ENCODE data around the gene BRIP1.

Gene BRIP1

DNA sequence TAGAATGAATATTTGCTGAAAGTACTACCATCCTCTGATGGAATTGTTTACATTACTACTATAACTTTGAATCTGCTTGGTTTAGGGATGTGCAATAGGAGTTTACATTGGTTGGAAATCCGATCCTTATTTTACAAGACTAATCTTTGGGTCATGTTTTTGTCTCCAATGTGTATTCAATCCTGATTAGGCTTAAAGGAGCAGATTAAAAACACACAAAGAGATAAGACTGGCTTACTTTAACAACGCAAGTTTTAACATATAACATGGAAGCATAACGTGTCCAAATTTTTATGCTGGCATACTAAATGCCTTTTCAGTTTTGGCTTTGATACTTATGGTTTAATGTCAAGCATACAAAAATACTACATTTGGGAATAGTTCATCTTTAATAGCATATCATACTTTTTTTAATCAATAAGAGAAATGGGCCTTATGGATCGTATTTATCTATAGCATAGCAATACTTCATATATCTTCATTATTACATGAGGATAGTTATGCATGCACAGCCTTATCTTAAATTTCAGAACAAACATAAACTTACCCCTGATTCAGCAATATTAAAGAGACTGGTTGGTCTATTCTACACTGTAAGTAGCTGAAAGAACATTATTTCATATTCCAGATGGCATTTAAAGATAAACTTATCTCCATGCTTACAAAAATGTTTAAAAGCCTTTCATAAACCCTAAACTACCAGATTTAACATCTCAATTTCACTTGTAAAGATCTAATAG, 202.4 kb downstream of the BRIP1 start:
- TF ChIP-seq POLR2A (IDR thresholded peaks at IDR 0.05; ENCODE audit: low read depth, low read length), result no peak
- TF ChIP-seq TAF1 (IDR thresholded peaks at IDR 0.05; ENCODE audit: borderline replicate concordance, low read depth, low read length), result no peak
- TF ChIP-seq POLR2AphosphoS5 (IDR thresholded peaks at IDR 0.05; ENCODE audit: low read depth, low read length), result no peak
- no peak for FAIRE-seq

DNA sequence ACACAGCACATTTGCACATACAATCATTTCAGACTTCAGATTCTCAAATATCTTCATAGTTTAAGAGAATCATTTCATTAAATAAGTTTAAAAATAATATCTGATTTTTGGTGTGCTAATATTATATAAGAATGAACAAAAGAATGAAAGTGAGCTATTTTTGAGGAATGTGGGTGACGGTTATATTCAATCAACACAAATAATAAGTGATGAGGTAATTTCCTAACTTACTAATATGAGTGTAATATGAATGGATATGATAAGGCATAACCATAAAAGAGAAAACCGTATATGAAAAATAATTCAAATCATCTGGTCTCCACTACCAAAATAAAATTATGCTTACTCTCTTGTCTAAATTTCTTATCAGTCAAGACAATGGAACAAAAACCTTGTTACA, 203.9 kb downstream of the BRIP1 start:
- DNase-seq (ENCODE audit: insufficient read length) (no peak), FAIRE-seq (no peak)
- TF ChIP-seq TAF1 (IDR thresholded peaks at IDR 0.05; ENCODE audit: borderline replicate concordance, low read depth, low read length), result no peak
- no peak for TF ChIP-seq POLR2AphosphoS5 (IDR thresholded peaks at IDR 0.05; ENCODE audit: low read depth, low read length)
- no peak for TF ChIP-seq POLR2A (IDR thresholded peaks at IDR 0.05; ENCODE audit: low read depth, low read length)

More for the DNA sequence above, 202.4 kb downstream of the BRIP1 start:
- no peak for DNase-seq (ENCODE audit: insufficient read length)

DNA sequence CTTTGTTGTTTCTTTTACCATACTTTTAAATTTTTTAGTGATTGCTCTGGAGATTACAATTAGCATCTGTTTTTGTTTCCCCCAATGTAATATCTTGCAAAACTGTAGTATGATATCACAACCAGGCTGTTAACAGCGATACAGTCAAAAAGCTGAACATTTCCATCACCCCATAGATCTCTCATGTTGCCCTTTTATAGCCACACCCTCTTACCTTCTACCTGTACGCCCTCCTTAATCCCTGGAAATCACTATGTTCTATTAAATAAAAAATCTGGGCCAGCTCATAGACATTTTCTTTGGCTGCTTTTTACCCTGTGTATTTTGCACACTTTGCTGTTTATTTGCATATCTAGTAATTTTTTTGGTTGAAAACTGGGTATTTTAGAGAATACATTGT, 205.1 kb downstream of the BRIP1 start:
- DNase-seq (ENCODE audit: insufficient read length) (no peak), FAIRE-seq (no peak)
- TF ChIP-seq TAF1 (IDR thresholded peaks at IDR 0.05; ENCODE audit: borderline replicate concordance, low read depth, low read length), result no peak
- TF ChIP-seq POLR2AphosphoS5 (IDR thresholded peaks at IDR 0.05; ENCODE audit: low read depth, low read length), result no peak
- no peak for TF ChIP-seq POLR2A (IDR thresholded peaks at IDR 0.05; ENCODE audit: low read depth, low read length)

DNA sequence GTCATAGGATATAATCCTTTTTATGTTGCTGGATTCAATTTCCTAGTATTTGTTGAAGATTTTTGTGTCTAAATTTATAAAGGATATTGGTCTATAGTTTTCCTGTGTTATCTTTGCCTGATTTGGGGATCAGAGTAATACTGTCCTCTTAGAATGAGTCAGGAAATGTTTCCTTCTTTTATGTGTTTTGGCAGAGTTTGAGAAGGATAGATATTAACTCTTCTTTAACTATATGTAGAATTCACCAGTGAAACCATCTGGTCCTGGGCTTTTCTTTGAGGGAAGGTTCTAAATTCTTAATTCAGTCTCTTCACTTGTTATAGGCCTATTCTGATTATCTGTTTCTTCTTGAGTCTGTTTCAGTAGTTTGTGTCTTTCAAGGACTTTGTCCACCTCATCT, 206.0 kb downstream of the BRIP1 start:
- TF ChIP-seq POLR2AphosphoS5 (IDR thresholded peaks at IDR 0.05; ENCODE audit: low read depth, low read length), result no peak
- no peak for TF ChIP-seq TAF1 (IDR thresholded peaks at IDR 0.05; ENCODE audit: borderline replicate concordance, low read depth, low read length)
- TF ChIP-seq POLR2A (IDR thresholded peaks at IDR 0.05; ENCODE audit: low read depth, low read length), result no peak
- FAIRE-seq (no peak), DNase-seq (ENCODE audit: insufficient read length) (no peak)

DNA sequence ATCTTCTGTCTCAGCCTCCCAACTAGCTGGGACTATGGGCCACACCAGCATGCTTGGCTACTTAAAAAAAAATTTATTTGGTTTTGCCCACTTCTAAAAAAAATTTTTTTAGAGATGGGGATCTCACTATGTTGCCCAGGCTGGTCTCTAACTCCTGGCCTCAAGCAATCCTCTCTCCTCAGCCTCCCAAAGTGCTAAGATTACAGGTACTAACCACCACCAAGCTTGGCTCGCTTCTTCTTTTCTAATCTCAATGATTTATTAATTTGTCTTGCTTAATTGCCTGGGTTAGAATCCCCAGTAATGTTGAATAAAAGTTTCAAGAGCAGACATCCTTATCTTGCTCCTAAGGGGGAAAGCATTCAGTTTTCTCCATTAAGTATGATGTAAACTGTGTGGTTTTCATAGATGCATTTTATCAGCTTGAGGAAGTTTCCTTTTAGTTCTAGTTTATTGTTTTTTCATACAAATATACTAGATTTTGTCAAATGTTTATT, 206.6 kb downstream of the BRIP1 start:
- TF ChIP-seq POLR2A (IDR thresholded peaks at IDR 0.05; ENCODE audit: low read depth, low read length) (no peak), TAF1 (IDR thresholded peaks at IDR 0.05; ENCODE audit: borderline replicate concordance, low read depth, low read length) (no peak)
- FAIRE-seq (no peak), DNase-seq (ENCODE audit: insufficient read length) (no peak)

DNA sequence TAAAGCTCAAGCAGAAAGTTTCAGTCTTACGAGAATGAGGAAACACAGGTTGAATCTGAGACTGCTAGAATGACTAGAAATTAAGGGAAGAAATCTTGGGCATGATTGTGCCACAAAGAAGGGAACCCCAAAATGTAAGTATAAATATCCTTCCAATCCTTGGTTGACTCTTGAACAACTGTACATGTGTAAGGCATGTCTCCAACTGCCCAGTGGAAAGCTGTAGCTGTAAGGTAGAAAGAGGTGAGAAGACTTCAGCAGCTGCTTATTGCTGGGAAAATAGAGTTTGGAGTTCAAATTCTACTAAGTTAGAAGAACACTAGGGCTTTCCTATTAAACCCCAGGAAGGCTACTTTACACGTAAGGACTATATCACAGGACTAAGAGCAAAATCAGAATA, 212.6 kb downstream of the BRIP1 start:
- TF ChIP-seq POLR2AphosphoS5 (IDR thresholded peaks at IDR 0.05; ENCODE audit: low read depth, low read length), result no peak
- TF ChIP-seq TAF1 (IDR thresholded peaks at IDR 0.05; ENCODE audit: borderline replicate concordance, low read depth, low read length), result no peak
- TF ChIP-seq POLR2A (IDR thresholded peaks at IDR 0.05; ENCODE audit: low read depth, low read length), result no peak
- FAIRE-seq (no peak), DNase-seq (ENCODE audit: insufficient read length) (no peak)

DNA sequence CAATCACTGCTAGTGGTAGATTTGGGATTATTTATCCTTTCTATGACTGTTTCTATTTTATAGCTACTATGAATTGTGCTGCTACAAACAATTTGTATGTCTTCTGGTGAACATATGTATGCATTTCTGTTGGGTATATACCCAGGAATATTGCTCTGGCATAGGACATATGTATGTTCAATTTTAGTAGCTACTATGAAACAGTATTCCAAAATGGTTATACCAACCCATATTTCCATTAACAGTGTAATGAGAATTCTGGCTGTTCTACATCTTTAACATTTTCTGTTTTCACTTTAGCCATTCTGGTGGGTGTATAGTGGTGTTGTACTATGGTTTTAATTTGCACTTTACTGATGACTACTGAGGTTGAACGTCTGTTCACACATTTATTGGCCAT, 214.7 kb downstream of the BRIP1 start:
- FAIRE-seq (no peak), DNase-seq (ENCODE audit: insufficient read length) (no peak)
- TF ChIP-seq POLR2AphosphoS5 (IDR thresholded peaks at IDR 0.05; ENCODE audit: low read depth, low read length) (no peak), TAF1 (IDR thresholded peaks at IDR 0.05; ENCODE audit: borderline replicate concordance, low read depth, low read length) (no peak), POLR2A (IDR thresholded peaks at IDR 0.05; ENCODE audit: low read depth, low read length) (no peak)

DNA sequence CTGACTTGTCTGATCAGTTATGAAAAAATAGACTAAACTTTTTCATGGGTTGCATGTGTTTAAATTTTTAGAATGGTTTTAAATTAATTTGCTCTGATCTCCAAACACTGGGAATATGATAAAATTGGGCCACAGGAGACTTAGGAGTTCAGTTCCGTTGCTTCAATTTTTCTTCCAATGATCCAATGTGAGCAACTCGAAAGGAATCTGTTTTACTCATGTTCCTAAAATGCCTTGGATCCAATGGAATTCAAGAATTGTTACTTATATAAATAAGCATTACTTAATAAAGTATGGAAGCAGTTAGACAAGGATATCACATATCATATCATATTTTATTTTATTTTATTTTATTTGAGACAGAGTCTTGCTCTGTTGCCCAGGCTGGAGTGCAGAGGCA, 216.3 kb downstream of the BRIP1 start:
- FAIRE-seq, result no peak
- DNase-seq (ENCODE audit: insufficient read length), result no peak
- TF ChIP-seq POLR2A (IDR thresholded peaks at IDR 0.05; ENCODE audit: low read depth, low read length) (no peak), TAF1 (IDR thresholded peaks at IDR 0.05; ENCODE audit: borderline replicate concordance, low read depth, low read length) (no peak), POLR2AphosphoS5 (IDR thresholded peaks at IDR 0.05; ENCODE audit: low read depth, low read length) (no peak)

DNA sequence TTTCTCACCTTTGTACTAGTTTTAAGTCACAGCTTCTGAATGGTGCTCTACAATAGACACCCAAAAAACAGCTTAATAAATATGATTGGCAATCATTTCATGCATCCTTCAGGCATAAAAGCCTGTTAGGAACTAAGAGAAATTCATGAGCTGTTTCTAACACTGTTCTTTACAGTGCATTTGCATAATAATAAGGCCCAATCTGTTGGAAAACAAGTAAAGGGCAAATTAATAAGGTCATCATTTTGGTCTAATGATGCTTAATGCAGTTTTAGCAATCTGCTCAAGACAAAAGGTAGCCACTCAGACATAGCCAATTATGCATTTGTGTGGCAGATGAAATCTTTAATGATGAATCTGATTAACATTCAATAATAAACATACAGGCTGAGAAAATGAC, 216.8 kb downstream of the BRIP1 start:
- FAIRE-seq (no peak), DNase-seq (ENCODE audit: insufficient read length) (no peak)
- TF ChIP-seq TAF1 (IDR thresholded peaks at IDR 0.05; ENCODE audit: borderline replicate concordance, low read depth, low read length) (no peak), POLR2A (IDR thresholded peaks at IDR 0.05; ENCODE audit: low read depth, low read length) (no peak), POLR2AphosphoS5 (IDR thresholded peaks at IDR 0.05; ENCODE audit: low read depth, low read length) (no peak)

DNA sequence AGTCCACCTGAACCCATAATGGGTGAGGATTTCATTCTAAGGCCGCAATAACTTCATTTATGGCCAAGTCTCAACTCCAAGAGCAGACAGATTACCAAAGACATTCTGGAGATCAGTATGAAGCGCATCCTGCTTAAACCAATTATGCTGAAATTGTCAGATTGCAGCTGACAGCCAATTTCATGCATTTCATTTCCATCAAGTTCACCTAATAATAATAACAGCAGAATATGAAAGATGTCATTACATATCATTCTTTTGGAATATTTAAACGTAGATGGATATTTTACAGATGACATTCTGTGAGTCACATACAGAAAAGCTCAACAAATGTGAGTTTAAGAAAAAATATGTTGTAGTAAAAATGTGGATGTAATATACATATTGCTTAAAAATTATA, 217.4 kb downstream of the BRIP1 start:
- TF ChIP-seq POLR2A (IDR thresholded peaks at IDR 0.05; ENCODE audit: low read depth, low read length) (no peak), POLR2AphosphoS5 (IDR thresholded peaks at IDR 0.05; ENCODE audit: low read depth, low read length) (no peak), TAF1 (IDR thresholded peaks at IDR 0.05; ENCODE audit: borderline replicate concordance, low read depth, low read length) (no peak)
- DNase-seq (ENCODE audit: insufficient read length) (no peak), FAIRE-seq (no peak)

DNA sequence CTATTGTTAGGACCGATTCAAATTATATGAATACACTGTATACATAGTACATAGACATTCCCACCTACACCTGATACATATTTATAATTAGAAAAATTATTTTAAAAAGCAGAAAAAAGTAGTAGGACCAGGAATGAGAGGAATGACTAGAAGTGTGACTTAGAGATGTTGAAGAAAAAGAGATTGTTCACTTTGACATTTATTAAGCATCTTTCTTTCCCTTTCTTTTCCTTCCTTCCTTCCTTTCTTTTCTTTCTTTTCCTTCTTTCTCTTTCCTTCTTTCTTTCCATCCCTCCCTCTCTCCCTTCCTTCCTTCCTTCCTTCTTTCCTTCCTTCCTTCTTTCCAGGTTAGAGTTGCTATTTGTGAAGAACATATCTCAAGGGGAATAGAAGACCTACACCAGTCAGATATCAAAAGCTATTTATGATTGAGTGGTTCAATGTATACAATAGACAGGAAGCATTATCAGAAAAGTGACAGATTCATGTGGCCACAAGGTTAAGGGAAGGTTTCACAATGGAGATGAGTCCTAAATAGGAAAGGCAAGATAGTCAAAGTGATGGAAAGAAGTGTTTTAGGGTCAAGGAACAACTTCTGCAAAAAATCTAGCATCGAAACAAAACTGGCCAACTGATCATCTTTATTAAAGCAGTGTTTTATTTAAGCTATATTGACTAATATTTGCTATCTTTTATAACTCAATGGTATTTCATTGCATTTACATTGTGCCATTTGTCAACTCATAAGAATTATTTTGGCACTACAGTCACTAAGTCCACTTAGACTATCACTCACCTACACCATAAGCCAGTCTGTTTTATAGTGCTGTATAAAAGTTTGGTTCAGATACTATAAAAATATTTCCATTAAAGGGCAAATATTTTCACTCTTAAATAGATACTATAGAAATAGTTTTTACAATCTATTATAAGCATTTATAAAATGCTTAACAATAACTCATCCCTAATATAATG, 218.2 kb downstream of the BRIP1 start:
- TF ChIP-seq TAF1 (IDR thresholded peaks at IDR 0.05; ENCODE audit: borderline replicate concordance, low read depth, low read length) (no peak), POLR2AphosphoS5 (IDR thresholded peaks at IDR 0.05; ENCODE audit: low read depth, low read length) (no peak), POLR2A (IDR thresholded peaks at IDR 0.05; ENCODE audit: low read depth, low read length) (no peak)
- DNase-seq (ENCODE audit: insufficient read length), result no peak
- FAIRE-seq, result no peak
